IPS-11a (cell line): ENCODE measurements around the gene BIRC3.

Source experiments
- H3K4me3 ChIP-seq: one replicate; pipeline ENCODE4 v1.5.1; 2013; ENCODE audit warnings: low read depth, low read length, control low read depth

Gene BIRC3

GRCh38 chr11:102317099-102317767 lies at the start of gene BIRC3:
BIRC3 (plus strand) TSS chr11:102317484; CDS start chr11:102324510, 7,026 bp downstream.
- peak within 1 kb of the TSS; percentile 70 for H3K4me3 ChIP-seq

DNA sequence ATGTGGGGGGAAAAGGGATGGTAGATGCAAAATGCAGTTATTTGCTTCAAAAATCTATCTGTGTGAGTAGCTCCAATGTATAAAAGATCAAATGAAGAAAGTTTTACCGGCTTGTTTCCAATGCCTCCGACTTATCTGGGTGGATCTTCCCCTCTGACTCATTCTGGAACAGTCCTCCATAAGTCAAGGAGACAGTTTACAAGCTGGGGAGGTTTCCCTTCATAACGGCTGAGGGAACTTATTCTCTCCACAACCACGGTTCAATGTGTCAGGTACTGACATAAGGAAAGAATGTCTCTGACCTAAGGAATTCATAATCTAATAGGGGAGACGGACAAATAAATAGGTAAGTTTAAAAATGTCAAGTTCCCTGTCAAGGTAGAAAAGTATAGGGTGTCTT lies 49.7 kb upstream of the BIRC3 start:
- no peak overlapping the region for H3K4me3 ChIP-seq

DNA sequence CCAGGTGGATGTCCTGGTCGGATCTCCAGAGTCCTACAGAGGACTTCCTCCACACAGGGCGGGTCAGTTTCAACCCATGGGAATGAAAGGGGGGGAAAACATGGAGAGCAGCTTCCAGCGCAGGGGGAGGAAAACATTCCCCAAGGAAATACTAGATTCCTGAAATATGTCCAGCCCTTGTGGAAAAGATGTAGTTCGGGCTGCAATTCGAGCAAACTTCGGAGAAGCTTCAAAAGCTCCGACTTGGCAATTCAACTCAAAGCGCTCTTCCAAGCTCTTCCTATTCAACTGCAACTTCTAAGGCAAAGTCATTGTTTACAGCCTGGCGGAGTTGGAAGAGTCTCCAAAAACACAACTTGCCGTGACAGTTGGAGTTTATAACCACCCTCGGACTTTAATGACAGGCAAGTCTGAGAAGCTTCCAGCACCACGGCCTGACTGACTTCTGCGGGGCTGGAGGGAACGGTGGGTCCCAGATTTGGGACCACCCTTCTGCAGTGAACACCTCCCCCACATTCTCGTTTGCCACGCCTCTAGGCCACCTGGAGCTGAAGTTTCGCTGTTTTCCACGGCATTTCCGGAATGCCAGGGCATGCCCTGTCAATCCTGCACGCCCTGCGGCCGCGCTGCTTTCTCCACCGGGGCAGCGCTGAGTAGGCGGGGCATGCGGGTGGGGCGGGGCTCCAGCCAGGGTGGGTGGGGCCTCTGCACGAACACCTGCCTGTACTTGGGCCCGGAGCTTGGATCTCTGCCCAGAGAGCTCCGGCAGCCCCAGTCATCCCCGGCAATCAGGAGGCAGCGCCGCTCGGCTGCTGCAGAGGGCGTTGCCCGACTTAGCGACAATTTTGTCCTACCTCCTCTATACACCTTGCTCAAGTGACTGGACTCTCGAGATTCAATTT lies 49.0 kb upstream of the BIRC3 start:
- H3K4me3 ChIP-seq: peak overlapping the region; percentile 60

DNA sequence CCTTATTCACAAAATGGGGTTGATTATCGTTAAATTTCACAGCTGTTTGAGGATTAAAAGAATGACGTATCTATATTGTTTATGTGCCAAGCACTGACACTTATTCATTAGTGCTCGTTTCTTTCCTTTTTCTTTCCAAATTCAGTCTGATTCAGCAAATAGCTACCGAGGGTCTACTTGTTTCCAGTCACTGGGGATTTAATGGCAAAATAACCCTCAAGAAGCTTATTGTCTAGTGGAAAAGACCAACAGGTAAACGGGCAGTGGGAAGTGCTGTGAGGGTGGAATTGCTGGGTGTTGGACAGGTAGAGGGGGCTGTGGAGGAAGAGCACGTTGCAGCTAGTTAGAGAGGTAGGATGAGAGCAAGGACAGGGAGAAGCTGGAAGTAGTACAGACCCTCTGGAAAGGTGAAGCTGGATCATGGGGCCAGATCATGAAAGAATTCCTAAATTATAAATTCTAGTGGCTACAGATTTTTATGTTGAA lies 48.3 kb upstream of the BIRC3 start:
- no peak overlapping the region for H3K4me3 ChIP-seq

- no peak overlapping the region for H3K4me3 ChIP-seq
Measured at GRCh38 chr11:102269927-102270326, 47.4 kb upstream of the BIRC3 start.

GRCh38 chr11:102272047-102272824 lies 45.0 kb upstream of the BIRC3 start:
- no peak overlapping the region for H3K4me3 ChIP-seq

DNA sequence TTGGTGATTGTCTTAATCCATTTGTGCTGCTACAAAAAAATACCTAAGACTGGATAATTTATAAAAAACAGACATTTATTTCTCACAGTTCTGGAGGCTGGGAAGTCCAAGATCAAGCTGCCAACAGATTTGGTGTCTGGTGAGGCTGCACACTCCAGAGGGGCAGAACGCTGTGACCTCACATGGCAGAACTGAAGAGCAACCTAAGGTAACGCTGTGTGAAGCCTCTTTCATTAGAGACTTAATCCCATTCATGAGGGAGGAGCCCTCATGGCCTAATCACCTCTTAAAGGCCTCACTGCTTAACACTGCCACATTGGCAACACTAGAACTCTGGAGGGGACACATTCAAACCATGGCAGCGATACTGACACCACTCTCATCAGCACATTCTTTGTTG lies 42.7 kb upstream of the BIRC3 start:
- H3K4me3 ChIP-seq: no peak overlapping the region

- no peak overlapping the region for H3K4me3 ChIP-seq
Measured at GRCh38 chr11:102276362-102276761, 40.9 kb upstream of the BIRC3 start.

DNA sequence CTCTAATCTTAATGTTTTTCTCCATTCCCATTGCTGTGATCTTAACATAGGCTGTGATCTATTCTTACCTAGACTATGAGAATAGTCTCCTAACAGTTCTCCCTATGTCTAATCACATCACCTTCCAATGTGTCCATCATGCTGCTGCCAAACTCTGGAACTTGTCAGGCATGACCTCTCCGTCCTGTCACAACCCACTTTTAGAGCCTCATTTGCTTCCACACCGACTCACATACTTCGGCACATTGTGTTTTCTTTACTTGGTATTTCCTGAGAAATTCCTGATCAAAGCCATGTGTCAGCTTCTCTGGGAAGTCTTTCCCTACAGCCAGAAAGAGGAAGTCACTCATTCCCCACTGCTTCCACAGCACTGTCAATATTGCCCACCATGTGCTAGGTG lies 40.5 kb upstream of the BIRC3 start:
- H3K4me3 ChIP-seq: no peak overlapping the region

DNA sequence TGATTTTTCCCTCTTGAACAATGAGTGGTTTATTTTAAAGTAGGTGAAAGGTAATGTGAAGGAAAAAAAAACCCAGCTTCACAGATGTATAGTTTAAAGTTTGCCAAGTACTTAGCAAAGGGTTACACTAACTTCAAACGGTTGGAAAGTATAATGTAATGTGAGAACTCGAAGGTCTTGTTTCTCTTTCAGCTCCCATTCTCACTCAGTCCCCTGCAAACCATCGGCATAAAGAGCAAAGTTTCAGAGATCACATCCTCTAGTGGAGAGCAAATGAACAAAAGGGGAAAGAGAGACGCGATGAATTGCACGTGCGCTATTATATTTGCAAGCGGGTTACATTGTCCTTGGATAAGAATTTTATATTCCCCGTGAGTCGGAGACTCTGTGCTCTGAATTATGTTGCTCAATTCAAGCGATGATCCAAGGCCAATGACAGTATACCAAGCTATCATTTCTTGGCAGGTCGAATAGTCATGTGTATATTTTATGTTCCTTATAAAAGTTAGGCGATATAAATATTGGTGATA lies 37.6 kb upstream of the BIRC3 start:
- no peak overlapping the region for H3K4me3 ChIP-seq

DNA sequence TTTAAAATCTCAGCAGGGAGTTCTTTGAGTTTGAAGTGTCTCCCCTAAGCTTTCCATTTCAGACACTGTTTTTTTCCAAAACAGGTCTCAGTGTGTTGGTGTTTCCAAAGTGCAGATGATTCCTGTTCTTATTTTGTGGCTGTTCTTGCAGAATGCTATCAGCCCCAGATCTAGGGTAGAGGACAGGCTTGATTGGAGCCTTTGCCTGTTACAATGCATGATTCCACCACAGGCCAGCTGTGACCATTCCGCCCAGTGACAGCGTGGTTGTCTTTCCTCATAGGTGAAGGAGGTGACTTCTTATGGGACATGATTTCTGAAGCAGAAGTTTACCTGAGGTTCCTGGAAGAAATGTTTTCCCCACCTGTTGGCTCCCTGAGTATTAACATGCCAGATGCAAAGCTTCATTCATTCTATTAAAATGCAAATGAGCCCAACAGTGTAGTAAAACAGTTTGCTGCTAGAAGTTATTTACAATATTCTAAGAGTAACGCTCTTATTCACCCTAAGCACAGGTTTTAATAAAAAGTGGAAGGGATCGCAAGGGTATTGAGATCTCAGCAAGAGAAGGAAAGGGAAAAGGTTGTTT lies 36.9 kb upstream of the BIRC3 start:
- no peak overlapping the region for H3K4me3 ChIP-seq

DNA sequence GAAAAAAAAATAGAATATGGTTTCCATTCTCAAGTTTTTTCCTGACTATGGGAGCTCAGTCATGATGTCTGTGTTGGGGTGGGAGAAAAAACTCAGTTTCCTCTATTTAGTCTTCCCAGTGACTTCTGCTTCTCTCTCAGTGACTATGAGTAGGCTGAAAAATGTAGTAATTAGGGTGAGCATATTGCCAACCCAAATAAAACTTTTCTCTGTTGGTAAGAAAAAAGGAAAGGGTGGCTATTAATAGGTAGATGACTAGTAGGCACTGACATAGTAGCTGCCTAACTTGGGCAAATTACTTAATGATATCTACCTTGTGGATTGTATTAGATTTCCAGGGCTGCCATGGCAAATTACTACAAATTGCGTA lies 34.2 kb upstream of the BIRC3 start:
- H3K4me3 ChIP-seq: no peak overlapping the region

DNA sequence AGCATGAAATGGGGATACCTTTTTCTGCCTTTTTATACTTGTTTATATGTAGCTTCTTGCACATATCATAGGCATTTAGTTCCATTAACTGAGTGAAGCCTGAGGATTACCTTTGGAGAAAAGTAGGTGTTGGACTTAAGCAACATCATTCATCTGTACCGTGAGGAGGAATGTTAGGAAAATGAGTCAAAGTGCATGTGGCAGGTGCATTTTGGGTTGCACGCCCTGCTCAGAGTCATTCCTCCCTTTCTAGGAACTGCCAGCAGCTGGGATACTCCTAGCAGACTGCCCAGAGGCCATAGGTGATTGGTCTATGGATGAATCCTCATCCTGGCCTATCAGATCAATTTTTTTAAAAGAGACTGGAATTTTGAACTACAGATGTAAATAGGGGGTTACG lies 33.3 kb upstream of the BIRC3 start:
- H3K4me3 ChIP-seq: no peak overlapping the region

- no peak overlapping the region for H3K4me3 ChIP-seq
Measured at GRCh38 chr11:102286292-102286691, 31.0 kb upstream of the BIRC3 start.

GRCh38 chr11:102287964-102288724 lies 29.1 kb upstream of the BIRC3 start:
- no peak overlapping the region for H3K4me3 ChIP-seq

GRCh38 chr11:102288725-102289083 lies 28.6 kb upstream of the BIRC3 start:
- no peak overlapping the region for H3K4me3 ChIP-seq

DNA sequence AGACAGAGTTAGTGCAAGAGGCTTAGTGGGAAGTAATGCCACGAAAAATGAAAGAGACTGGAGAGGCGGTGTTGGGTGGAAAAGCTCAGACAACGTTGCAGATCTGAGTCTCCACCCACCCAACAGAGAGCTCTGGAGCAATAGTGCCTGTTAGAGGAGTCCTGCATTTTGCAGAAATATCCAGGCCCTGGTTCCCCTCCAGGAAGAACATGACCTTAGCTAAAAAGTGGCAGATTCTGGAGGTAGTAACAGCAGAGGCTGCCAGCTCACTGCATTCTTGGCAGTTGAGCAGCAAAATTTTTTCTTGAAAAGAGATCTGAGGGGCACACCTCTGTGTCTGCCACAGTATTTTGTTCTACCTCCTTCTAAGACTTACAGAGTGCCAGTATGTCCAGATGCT lies 27.7 kb upstream of the BIRC3 start:
- H3K4me3 ChIP-seq: no peak overlapping the region

DNA sequence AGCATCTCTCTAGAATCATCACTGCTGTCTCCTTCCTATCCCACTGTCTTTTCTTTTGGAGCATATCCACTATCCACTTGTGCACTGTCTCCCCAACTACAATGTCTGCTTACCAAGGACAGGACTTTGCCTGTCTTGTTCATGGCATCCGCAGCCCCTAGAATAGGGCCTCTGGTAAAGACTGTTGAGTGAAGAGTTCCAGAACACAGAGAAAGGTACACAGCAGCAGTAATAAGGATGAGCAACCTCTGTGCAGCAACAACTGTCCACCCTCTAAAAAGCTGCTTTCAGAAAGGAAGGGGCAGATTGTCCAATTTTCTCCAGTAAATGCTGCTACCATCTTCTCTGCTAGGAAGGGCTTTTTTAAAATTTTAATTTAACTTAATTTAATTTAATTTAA lies 25.5 kb upstream of the BIRC3 start:
- H3K4me3 ChIP-seq: no peak overlapping the region

GRCh38 chr11:102292933-102293332 lies 24.4 kb upstream of the BIRC3 start:
- H3K4me3 ChIP-seq: no peak overlapping the region
